H9 (cell line): ENCODE results near the gene DIP2C. TPM values are rescaled to one million over a fixed set of nuclear protein-coding genes. Genes with fewer than 3 reads are reported as not detected.

Source experiments
- DNase-seq: peaks from one replicate; pipeline ENCODE4 v3.0.0-alpha.2; 2017
- H2AFZ ChIP-seq: one replicate; pipeline ENCODE4 v1.6.1; 2013; ENCODE audit warnings: mild to moderate bottlenecking, low read length, control low read depth, moderate library complexity
- H2AK5ac ChIP-seq: 2 replicates; pipeline ENCODE4 v1.6.1; 2013; ENCODE audit warnings: low read length, control low read depth, mixed read lengths; ENCODE audit not compliant: insufficient read length
- H2BK120ac ChIP-seq: one replicate; pipeline ENCODE4 v1.6.1; 2013; ENCODE audit warnings: low read depth, mild to moderate bottlenecking, low read length, control low read depth, inconsistent platforms; ENCODE audit not compliant: poor library complexity, severe bottlenecking
- H2BK12ac ChIP-seq: 2 replicates; pipeline ENCODE4 v1.6.1; 2013; ENCODE audit warnings: low read length, control low read depth, mixed read lengths, low read depth; ENCODE audit not compliant: insufficient read length
- H2BK15ac ChIP-seq: 2 replicates; pipeline ENCODE4 v1.6.1; 2013; ENCODE audit warnings: low read depth, low read length, control low read depth
- H2BK20ac ChIP-seq: one replicate; pipeline ENCODE4 v1.6.1; 2013; ENCODE audit warnings: low read depth, mild to moderate bottlenecking, low read length, control low read depth, inconsistent platforms; ENCODE audit not compliant: poor library complexity, severe bottlenecking
- H2BK5ac ChIP-seq: 2 replicates; pipeline ENCODE4 v1.6.1; 2013; ENCODE audit warnings: low read length, control low read depth, mixed read lengths; ENCODE audit not compliant: insufficient read length
- H3K14ac ChIP-seq: 2 replicates; pipeline ENCODE4 v1.6.1; 2013; ENCODE audit warnings: low read length, control low read depth; ENCODE audit not compliant: insufficient read depth
- H3K18ac ChIP-seq: 2 replicates; pipeline ENCODE4 v1.6.1; 2013; ENCODE audit warnings: low read depth, mild to moderate bottlenecking, mixed read lengths, low read length, control low read depth; ENCODE audit not compliant: insufficient read length
- H3K23ac ChIP-seq: 2 replicates; pipeline ENCODE4 v1.6.1; 2013; ENCODE audit warnings: low read length, control low read depth, mixed read lengths, low read depth; ENCODE audit not compliant: insufficient read length
- H3K23me2 ChIP-seq: 2 replicates; pipeline ENCODE4 v1.6.1; 2013; ENCODE audit warnings: low read depth, mild to moderate bottlenecking, mixed read lengths, low read length, control low read depth; ENCODE audit not compliant: insufficient read length, poor library complexity, severe bottlenecking
- H3K27ac ChIP-seq: 2 replicates; pipeline ENCODE4 v1.5.1; 2013; ENCODE audit warnings: low read length, control low read depth, mixed read lengths, low read depth; ENCODE audit not compliant: insufficient read length
- H3K27me3 ChIP-seq: 2 replicates; pipeline ENCODE4 v1.6.1; 2013; ENCODE audit warnings: low read length, control low read depth, inconsistent platforms; ENCODE audit not compliant: insufficient read depth
- H3K4ac ChIP-seq: 2 replicates; pipeline ENCODE4 v1.6.1; 2013; ENCODE audit warnings: low read depth, mild to moderate bottlenecking, control low read depth, inconsistent platforms, low read length, moderate library complexity
- H3K4me1 ChIP-seq: 2 replicates; pipeline ENCODE4 v1.6.1; 2013; ENCODE audit warnings: low read length, control low read depth, inconsistent platforms; ENCODE audit not compliant: insufficient read depth
- H3K4me2 ChIP-seq: 2 replicates; pipeline ENCODE4 v1.6.1; 2013; ENCODE audit warnings: low read length, control low read depth, mixed read lengths; ENCODE audit not compliant: insufficient read length, insufficient read depth
- H3K56ac ChIP-seq: 2 replicates; pipeline ENCODE4 v1.6.1; 2013; ENCODE audit warnings: low read depth, mild to moderate bottlenecking, mixed read lengths, low read length, control low read depth; ENCODE audit not compliant: insufficient read length
- H3K79me1 ChIP-seq: 2 replicates; pipeline ENCODE4 v1.6.1; 2013; ENCODE audit warnings: low read depth, mild to moderate bottlenecking, moderate library complexity, low read length, control low read depth, inconsistent platforms; ENCODE audit not compliant: insufficient read depth, poor library complexity, severe bottlenecking
- H3K79me2 ChIP-seq: 2 replicates; pipeline ENCODE4 v1.6.1; 2013; ENCODE audit warnings: low read length, control low read depth, inconsistent platforms; ENCODE audit not compliant: insufficient read depth
- H3K9ac ChIP-seq: 2 replicates; pipeline ENCODE4 v1.6.1; 2013; ENCODE audit warnings: low read length, control low read depth, mixed read lengths; ENCODE audit not compliant: insufficient read length; ENCODE audit errors: extremely low read depth
- H3K9me3 ChIP-seq: one replicate; pipeline ENCODE4 v1.6.1; 2013; ENCODE audit warnings: low read depth, low read length, inconsistent platforms; ENCODE audit not compliant: control insufficient read depth
- H3T11ph ChIP-seq: one replicate; pipeline ENCODE4 v1.6.1; 2013; ENCODE audit warnings: mild to moderate bottlenecking, low read length, control low read depth, inconsistent platforms
- H4K20me1 ChIP-seq: one replicate; pipeline ENCODE4 v1.6.1; 2013; ENCODE audit not compliant: control insufficient read depth, insufficient read length, insufficient read depth
- H4K5ac ChIP-seq: 2 replicates; pipeline ENCODE4 v1.6.1; 2013; ENCODE audit warnings: low read depth, mild to moderate bottlenecking, mixed read lengths, low read length, control low read depth; ENCODE audit not compliant: insufficient read length
- H4K8ac ChIP-seq: replicated peaks from 2 replicates; pipeline ENCODE4 v1.6.1; 2013; ENCODE audit warnings: low read length, control low read depth, mixed read lengths, low read depth; ENCODE audit not compliant: insufficient read length
- H4K91ac ChIP-seq: 2 replicates; pipeline ENCODE4 v1.6.1; 2013; ENCODE audit warnings: low read depth, mild to moderate bottlenecking, moderate library complexity, mixed read lengths, low read length, control low read depth; ENCODE audit not compliant: insufficient read length
- H3K27ac Mint-ChIP-seq, 3 experiments: 2 replicates in 2 of 3; 3 replicates in 1 of 3; pipeline ENCODE4 v1.8.0; 2020 to 2021; ENCODE audit warnings: mixed read lengths in 3 of 3, mild to moderate bottlenecking in 1 of 3, moderate library complexity in 1 of 3
- H3K27me3 Mint-ChIP-seq: 2 replicates; pipeline ENCODE4 v1.8.0; 2021; ENCODE audit warnings: low read depth, mild to moderate bottlenecking, moderate library complexity, mixed read lengths
- H3K36me3 Mint-ChIP-seq, 3 experiments: 2 replicates in 2 of 3; 3 replicates in 1 of 3; pipeline ENCODE4 v1.8.0; 2020 to 2021; ENCODE audit warnings: low read depth in 3 of 3, mixed read lengths in 3 of 3; ENCODE audit not compliant: insufficient read depth in 1 of 3
- H3K4me1 Mint-ChIP-seq, 2 experiments: 2 replicates each; pipeline ENCODE4 v1.8.0; 2020; ENCODE audit warnings: mixed read lengths in 2 of 2
- H3K4me3 Mint-ChIP-seq, 2 experiments: 2 replicates in 1 of 2; 3 replicates in 1 of 2; pipeline ENCODE4 v1.8.0; 2020 to 2021; ENCODE audit warnings: mild to moderate bottlenecking in 2 of 2, mixed read lengths in 2 of 2, moderate library complexity in 1 of 2
- H3K9me3 Mint-ChIP-seq, 2 experiments: 2 replicates in 1 of 2; 3 replicates in 1 of 2; pipeline ENCODE4 v1.8.0; 2020; ENCODE audit warnings: mild to moderate bottlenecking in 2 of 2, mixed read lengths in 2 of 2, moderate library complexity in 1 of 2
- WGBS: extraction: QIAGEN DNeasy Blood & Tissue Kit; methylation state at CpG from one replicate; pipeline ENCODE4 v1.1.7; 2013; ENCODE audit warnings: missing lambda C conversion rate, low lambda C conversion rate, mixed read lengths; ENCODE audit not compliant: insufficient read length; ENCODE audit errors: extremely low coverage; 5-methylcytosine and 5-hydroxymethylcytosine counted together
- total RNA-seq: library from RNA; stranded (reverse); gene quantifications from 2 replicates; pipeline ENCODE4 v1.2.1, GENCODE V29; 2021
- TF ChIP-seq, protein P1 (sequence below): fragments of 200-600 bp; sonication (generic); conservative IDR thresholded peaks from 3 replicates; pipeline ENCODE4 v1.8.0; 2021; ENCODE audit warnings: antibody characterized with exemption, mild to moderate bottlenecking

The DIP2C gene
- total RNA-seq, 1 experiment from 2014 or later = 7.9 TPM

GRCh38 chr10:519055-519715, 170.3 kb downstream of the DIP2C start:
- Histone ChIP-seq H2BK15ac (no peak overlapping the region), H4K20me1 (no peaks in the 10 kb centered on the region), H3K14ac (no peak overlapping the region; the same call in 1 of the 2 replicates), H3K23ac (no peak overlapping the region), H2BK5ac (no peak overlapping the region), H3T11ph (no peak overlapping the region), H2AK5ac (no peak overlapping the region), H3K9ac (no peak overlapping the region), H3K23me2 (no peaks in the 10 kb centered on the region), H3K27me3 (no peaks in the 10 kb centered on the region), H3K79me1 (no peaks in the 10 kb centered on the region), H2BK120ac (no peak overlapping the region), H3K27ac (no peak overlapping the region), H2BK20ac (no peak overlapping the region), H4K91ac (no peak overlapping the region), H3K9me3 (no peaks in the 10 kb centered on the region), H3K4me2 (no peak overlapping the region), H3K4ac (no peak overlapping the region), H3K4me1 (no peaks in the 10 kb centered on the region), H4K8ac (no peak overlapping the region), H4K5ac (no peak overlapping the region), H2AFZ (no peak overlapping the region), H2BK12ac (no peak overlapping the region), H3K56ac (no peak overlapping the region), H3K18ac (no peak overlapping the region), H3K79me2 (no peaks in the 10 kb centered on the region)
- WGBS = no CpG with 5 or more reads among the region's 16 CpGs
- Mint-ChIP-seq H3K9me3 (peaks cover 3 to 7% of the 10 kb centered on the region in 2 experiments; a peak in 3 of 5 replicates), H3K36me3 (peaks cover 0 to 2% (median 0%) of the 10 kb centered on the region in 3 experiments; a peak in 2 of 7 replicates), H3K4me3 (no peak overlapping the region), H3K27me3 (peaks cover 7% of the 10 kb centered on the region), H3K4me1 (peaks cover 28 to 36% of the 10 kb centered on the region in 2 experiments), H3K27ac (peak overlapping the region in 1 of 3 experiments; percentile 35; a peak in 1 of 7 replicates)
- no peak for DNase-seq
- TF ChIP-seq, protein P1, sequence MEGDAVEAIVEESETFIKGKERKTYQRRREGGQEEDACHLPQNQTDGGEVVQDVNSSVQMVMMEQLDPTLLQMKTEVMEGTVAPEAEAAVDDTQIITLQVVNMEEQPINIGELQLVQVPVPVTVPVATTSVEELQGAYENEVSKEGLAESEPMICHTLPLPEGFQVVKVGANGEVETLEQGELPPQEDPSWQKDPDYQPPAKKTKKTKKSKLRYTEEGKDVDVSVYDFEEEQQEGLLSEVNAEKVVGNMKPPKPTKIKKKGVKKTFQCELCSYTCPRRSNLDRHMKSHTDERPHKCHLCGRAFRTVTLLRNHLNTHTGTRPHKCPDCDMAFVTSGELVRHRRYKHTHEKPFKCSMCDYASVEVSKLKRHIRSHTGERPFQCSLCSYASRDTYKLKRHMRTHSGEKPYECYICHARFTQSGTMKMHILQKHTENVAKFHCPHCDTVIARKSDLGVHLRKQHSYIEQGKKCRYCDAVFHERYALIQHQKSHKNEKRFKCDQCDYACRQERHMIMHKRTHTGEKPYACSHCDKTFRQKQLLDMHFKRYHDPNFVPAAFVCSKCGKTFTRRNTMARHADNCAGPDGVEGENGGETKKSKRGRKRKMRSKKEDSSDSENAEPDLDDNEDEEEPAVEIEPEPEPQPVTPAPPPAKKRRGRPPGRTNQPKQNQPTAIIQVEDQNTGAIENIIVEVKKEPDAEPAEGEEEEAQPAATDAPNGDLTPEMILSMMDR = no peak
